ENCODE data around the gene PLEKHG4B.
A peak's percentile ranks its signal among the peaks of the same experiment; 100 is the strongest.

PLEKHG4B gene

GRCh38 chr5:194102-194501 is 102.1 kb downstream of the PLEKHG4B start:
- Histone ChIP-seq H3K36me3 (replicated peaks; ENCODE audit: insufficient read depth, low read length) (no peaks in the 10 kb centered on the region; the same call in 1 of the 2 replicates), H3K9ac (ENCODE audit: low read length) (no peak overlapping the region), H3K9me3 (replicated peaks; ENCODE audit: insufficient read depth, low read length) (no peaks in the 10 kb centered on the region), H4K20me1 (ENCODE audit: insufficient read depth, low read length) (no peaks in the 10 kb centered on the region), H3F3A (ENCODE audit: insufficient read depth, low read length) (peaks cover 19% of the 10 kb centered on the region), H3K4me1 (ENCODE audit: low read length) (peaks cover 32% of the 10 kb centered on the region), H3K79me2 (ENCODE audit: low read length) (peaks cover 39% of the 10 kb centered on the region), H3K4me3 (ENCODE audit: low read length) (no peak overlapping the region), H2AFZ (ENCODE audit: low read length) (no peak overlapping the region), H3K27ac (ENCODE audit: low read length) (no peak overlapping the region), H3K4me2 (ENCODE audit: low read depth, low read length) (no peak overlapping the region), H3K9me2 (replicated peaks; ENCODE audit: insufficient read depth, low read length) (no peaks in the 10 kb centered on the region), H3K27me3 (replicated peaks; ENCODE audit: insufficient read depth, low read length) (no peaks in the 10 kb centered on the region)
- DNase-seq, result peak; percentile 5
- TF ChIP-seq CTCF (IDR thresholded peaks at IDR 0.05; ENCODE audit: low read length), result no peak
- TF ChIP-seq EZH2phosphoT487 (IDR thresholded peaks at IDR 0.05; ENCODE audit: low read length), result no peak
- TF ChIP-seq EZH2 (optimal IDR thresholded peaks at IDR 0.05; ENCODE audit: low read depth, low read length), result no peak

- peaks cover 26% of the 10 kb centered on the region for H3K4me1 ChIP-seq (ENCODE audit: low read length)
- no peak overlapping the region for H3K9ac ChIP-seq (ENCODE audit: low read length)
- peaks cover 15% of the 10 kb centered on the region for H3F3A ChIP-seq (ENCODE audit: insufficient read depth, low read length)
These were observed 102.7 kb downstream of the PLEKHG4B start for GRCh38 chr5:194603-195209.

GRCh38 chr5:195401-196160 is 103.6 kb downstream of the PLEKHG4B start:
- Histone ChIP-seq H3K9me3 (replicated peaks; ENCODE audit: insufficient read depth, low read length) (no peaks in the 10 kb centered on the region), H3K27me3 (replicated peaks; ENCODE audit: insufficient read depth, low read length) (no peaks in the 10 kb centered on the region), H2AFZ (ENCODE audit: low read length) (no peak overlapping the region), H3K27ac (ENCODE audit: low read length) (no peak overlapping the region), H3K9me2 (replicated peaks; ENCODE audit: insufficient read depth, low read length) (no peaks in the 10 kb centered on the region), H3K9ac (ENCODE audit: low read length) (no peak overlapping the region), H3K4me1 (ENCODE audit: low read length) (peaks cover 18% of the 10 kb centered on the region), H3K79me2 (ENCODE audit: low read length) (peaks cover 30% of the 10 kb centered on the region), H4K20me1 (ENCODE audit: insufficient read depth, low read length) (no peaks in the 10 kb centered on the region), H3K4me2 (ENCODE audit: low read depth, low read length) (no peak overlapping the region), H3F3A (ENCODE audit: insufficient read depth, low read length) (peaks cover 6% of the 10 kb centered on the region), H3K4me3 (ENCODE audit: low read length) (no peak overlapping the region), H3K36me3 (replicated peaks; ENCODE audit: insufficient read depth, low read length) (no peaks in the 10 kb centered on the region; the same call in 1 of the 2 replicates)
- DNase-seq, result no peak
- no peak for TF ChIP-seq CTCF (IDR thresholded peaks at IDR 0.05; ENCODE audit: low read length)

More at GRCh38 chr5:194603-195209, 102.7 kb downstream of the PLEKHG4B start:
- no peaks in the 10 kb centered on the region for H3K27me3 ChIP-seq (replicated peaks; ENCODE audit: insufficient read depth, low read length)
- H3K9me3 ChIP-seq (replicated peaks; ENCODE audit: insufficient read depth, low read length), result no peaks in the 10 kb centered on the region
- H3K4me3 ChIP-seq (ENCODE audit: low read length), result no peak overlapping the region
- H2AFZ ChIP-seq (ENCODE audit: low read length), result no peak overlapping the region
- TF ChIP-seq EZH2 (optimal IDR thresholded peaks at IDR 0.05; ENCODE audit: low read depth, low read length) (no peak), EZH2phosphoT487 (IDR thresholded peaks at IDR 0.05; ENCODE audit: low read length) (no peak), CTCF (IDR thresholded peaks at IDR 0.05; ENCODE audit: low read length) (no peak)
- DNase-seq, result peak; percentile 3
- H3K9me2 ChIP-seq (replicated peaks; ENCODE audit: insufficient read depth, low read length), result no peaks in the 10 kb centered on the region
- H3K27ac ChIP-seq (ENCODE audit: low read length), result no peak overlapping the region
- H3K79me2 ChIP-seq (ENCODE audit: low read length), result peaks cover 33% of the 10 kb centered on the region
- no peaks in the 10 kb centered on the region; the same call in 1 of the 2 replicates for H3K36me3 ChIP-seq (replicated peaks; ENCODE audit: insufficient read depth, low read length)
- H3K4me2 ChIP-seq (ENCODE audit: low read depth, low read length), result no peak overlapping the region
- no peaks in the 10 kb centered on the region for H4K20me1 ChIP-seq (ENCODE audit: insufficient read depth, low read length)

Data from MM.1S (cell line).